Hepatocyte (in vitro differentiated cells): ENCODE results near the gene TRAPPC8. TPM values are rescaled to one million over a fixed set of nuclear protein-coding genes. Genes with fewer than 3 reads are reported as not detected.
"Not testable (repeated sequence)": the region's sequence is repeated elsewhere in the genome, so short reads cannot be mapped to it uniquely, and the experiment has no call there.

Experiments used
- DNase-seq: peaks from one replicate; pipeline ENCODE4 v3.0.0-alpha.2; 2016; ENCODE audit warnings: low spot score
- H2AFZ ChIP-seq: fragments of 200-600 bp; sonication (generic); 2 replicates; pipeline ENCODE4 v1.6.0; 2016; ENCODE audit warnings: antibody characterized with exemption, mild to moderate bottlenecking
- H3K27ac ChIP-seq: fragments of 200-600 bp; sonication (generic); 2 replicates; pipeline ENCODE4 v1.5.1; 2016; ENCODE audit warnings: mild to moderate bottlenecking
- H3K27me3 ChIP-seq: fragments of 200-600 bp; sonication (generic); 2 replicates; pipeline ENCODE4 v1.6.1; 2016
- H3K36me3 ChIP-seq: fragments of 200-600 bp; sonication (generic); replicated peaks from 2 replicates; pipeline ENCODE4 v1.5.1; 2016; ENCODE audit warnings: low read depth; ENCODE audit not compliant: insufficient read depth
- H3K4me1 ChIP-seq: fragments of 200-600 bp; sonication (generic); 2 replicates; pipeline ENCODE4 v1.5.1; 2016; ENCODE audit warnings: mild to moderate bottlenecking, moderate library complexity; ENCODE audit not compliant: insufficient read depth
- H3K4me2 ChIP-seq: fragments of 200-600 bp; sonication (generic); 2 replicates; pipeline ENCODE4 v1.6.0; 2016
- H3K4me3 ChIP-seq: fragments of 200-600 bp; sonication (generic); 2 replicates; pipeline ENCODE4 v1.5.1; 2016; ENCODE audit warnings: mild to moderate bottlenecking
- H3K79me2 ChIP-seq: fragments of 200-600 bp; sonication (generic); 2 replicates; pipeline ENCODE4 v1.6.0; 2017; ENCODE audit warnings: mild to moderate bottlenecking
- H3K9me2 ChIP-seq: fragments of 200-600 bp; sonication (generic); replicated peaks from 2 replicates; pipeline ENCODE4 v1.6.0; 2017; ENCODE audit warnings: mild to moderate bottlenecking; ENCODE audit not compliant: insufficient read depth
- H3K9me3 ChIP-seq: fragments of 200-600 bp; sonication (generic); 2 replicates; pipeline ENCODE4 v1.5.1; 2016; ENCODE audit warnings: low read depth, mild to moderate bottlenecking
- H4K20me1 ChIP-seq: fragments of 200-600 bp; sonication (generic); 2 replicates; pipeline ENCODE4 v1.6.0; 2016; ENCODE audit warnings: mild to moderate bottlenecking; ENCODE audit not compliant: insufficient read depth, poor library complexity, severe bottlenecking
- EZH2 ChIP-seq: fragments of 200-600 bp; sonication (generic); IDR thresholded peaks from 2 replicates; pipeline ENCODE4 v1.6.1; 2016; ENCODE audit warnings: antibody characterized with exemption, mild to moderate bottlenecking, borderline replicate concordance
- EZH2phosphoT487 ChIP-seq: fragments of 200-600 bp; sonication (generic); IDR thresholded peaks from one replicate; pipeline ENCODE4 v1.6.1; 2018; ENCODE audit warnings: antibody characterized with exemption, mild to moderate bottlenecking, low read depth, moderate library complexity; ENCODE audit not compliant: unreplicated experiment, severe bottlenecking
- WGBS: methylation state at CpG from one replicate; pipeline ENCODE4 v1.1.6; 2016; ENCODE audit warnings: low lambda C conversion rate; ENCODE audit errors: missing lambda C conversion rate; 5-methylcytosine and 5-hydroxymethylcytosine counted together
- polyA plus RNA-seq: library from polyadenylated mRNA; unstranded; fragments of >200 nt; fragmentation: Nextera tagmentation; extraction: Ambion mirVana; gene quantifications from 2 replicates; pipeline ENCODE4 v1.2.1, GENCODE V29; 2016
- total RNA-seq: library from RNA; depleted of rRNA; stranded (reverse); fragments of >200 nt; gene quantifications from 2 replicates; pipeline ENCODE4 v1.2.3, GENCODE V29; 2014
- TF ChIP-seq, protein P1 (sequence below): fragments of 200-600 bp; sonication (generic); IDR thresholded peaks from 2 replicates; pipeline ENCODE4 v1.5.1; 2016; ENCODE audit warnings: antibody characterized with exemption, mild to moderate bottlenecking; ENCODE audit not compliant: poor library complexity

TRAPPC8 gene
- total and polyA plus RNA-seq, 2 experiments from 2014 or later: 12.6 to 68.7 TPM

DNA sequence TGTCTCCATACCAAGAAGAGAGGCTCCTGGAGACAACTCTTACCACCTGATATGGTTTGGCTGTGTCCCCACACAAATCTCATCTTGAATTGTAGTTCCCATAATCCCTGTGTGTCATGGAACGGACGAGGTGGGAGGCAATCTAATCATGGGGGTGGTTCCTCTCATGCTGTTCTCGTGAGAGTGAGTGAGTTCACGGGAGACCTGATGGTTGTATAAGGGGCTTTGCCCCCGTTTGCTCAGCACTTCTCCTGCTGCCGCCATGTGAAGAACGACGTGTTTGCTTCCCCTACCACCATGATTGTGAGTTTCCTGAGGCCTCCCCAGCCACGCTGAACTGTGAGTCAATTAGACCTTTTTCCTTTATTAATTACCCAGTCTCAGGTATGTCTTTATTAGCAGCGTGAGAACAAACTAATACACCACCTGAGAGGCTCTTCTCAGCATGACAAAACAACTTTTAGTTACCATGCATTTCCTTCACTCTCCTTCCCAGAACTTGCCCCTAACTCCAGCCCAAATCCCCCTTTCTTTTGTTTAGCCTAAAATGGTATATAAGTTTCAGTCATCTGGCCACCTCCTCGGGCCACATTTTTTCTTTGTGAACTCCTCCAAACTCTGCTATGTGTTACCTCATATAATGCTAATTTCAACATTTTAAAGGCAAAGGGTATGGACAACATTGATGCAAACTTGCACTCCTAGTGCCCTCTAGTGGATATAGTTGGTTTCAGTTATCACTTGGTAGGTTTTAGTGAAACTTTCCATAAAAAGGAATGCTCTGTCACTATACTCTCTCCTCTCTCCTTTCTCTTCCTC is 123.6 kb downstream of the TRAPPC8 start:
- H3K4me2 ChIP-seq: no peak overlapping the region
- no peaks in the 10 kb centered on the region for H4K20me1 ChIP-seq
- peak; percentile 80 for DNase-seq
- H3K4me3 ChIP-seq: no peak overlapping the region
- 68% methylated on average over 11 of the region's 11 CpGs for WGBS
- no peaks in the 10 kb centered on the region for H3K79me2 ChIP-seq
- no peak overlapping the region for H3K27ac ChIP-seq
- no peaks in the 10 kb centered on the region for H3K9me3 ChIP-seq
- H3K9me2 ChIP-seq: no peaks in the 10 kb centered on the region
- H3K27me3 ChIP-seq: no peaks in the 10 kb centered on the region
- H2AFZ ChIP-seq: peak overlapping the region; percentile 10
- H3K36me3 ChIP-seq: no peaks in the 10 kb centered on the region
- TF ChIP-seq EZH2phosphoT487: no peak
- TF ChIP-seq, protein P1, sequence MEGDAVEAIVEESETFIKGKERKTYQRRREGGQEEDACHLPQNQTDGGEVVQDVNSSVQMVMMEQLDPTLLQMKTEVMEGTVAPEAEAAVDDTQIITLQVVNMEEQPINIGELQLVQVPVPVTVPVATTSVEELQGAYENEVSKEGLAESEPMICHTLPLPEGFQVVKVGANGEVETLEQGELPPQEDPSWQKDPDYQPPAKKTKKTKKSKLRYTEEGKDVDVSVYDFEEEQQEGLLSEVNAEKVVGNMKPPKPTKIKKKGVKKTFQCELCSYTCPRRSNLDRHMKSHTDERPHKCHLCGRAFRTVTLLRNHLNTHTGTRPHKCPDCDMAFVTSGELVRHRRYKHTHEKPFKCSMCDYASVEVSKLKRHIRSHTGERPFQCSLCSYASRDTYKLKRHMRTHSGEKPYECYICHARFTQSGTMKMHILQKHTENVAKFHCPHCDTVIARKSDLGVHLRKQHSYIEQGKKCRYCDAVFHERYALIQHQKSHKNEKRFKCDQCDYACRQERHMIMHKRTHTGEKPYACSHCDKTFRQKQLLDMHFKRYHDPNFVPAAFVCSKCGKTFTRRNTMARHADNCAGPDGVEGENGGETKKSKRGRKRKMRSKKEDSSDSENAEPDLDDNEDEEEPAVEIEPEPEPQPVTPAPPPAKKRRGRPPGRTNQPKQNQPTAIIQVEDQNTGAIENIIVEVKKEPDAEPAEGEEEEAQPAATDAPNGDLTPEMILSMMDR: peak; percentile 87
- H3K4me1 ChIP-seq: no peaks in the 10 kb centered on the region

DNA sequence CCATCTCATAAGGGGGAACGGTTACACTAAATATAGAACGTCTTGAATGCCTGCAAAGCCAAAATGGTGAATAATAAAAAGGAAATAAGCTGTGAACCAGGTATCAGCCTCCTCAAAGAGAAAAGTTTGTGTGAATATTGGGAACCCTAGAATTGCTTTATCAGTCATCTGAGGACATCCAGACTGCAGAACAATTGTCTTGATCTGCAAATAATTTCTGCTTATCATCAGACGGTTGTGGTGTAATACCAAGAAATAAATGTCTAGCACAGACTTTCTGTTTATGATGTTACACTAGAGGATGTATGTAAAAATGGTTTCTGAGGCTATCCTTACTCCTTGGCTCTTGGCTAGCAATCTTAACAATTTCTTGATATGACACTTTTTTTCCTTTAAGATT is 128.8 kb downstream of the TRAPPC8 start:
- Histone ChIP-seq H2AFZ (no peak overlapping the region), H3K4me3 (no peak overlapping the region), H3K27me3 (no peaks in the 10 kb centered on the region), H4K20me1 (no peaks in the 10 kb centered on the region), H3K9me2 (no peaks in the 10 kb centered on the region), H3K27ac (no peak overlapping the region), H3K79me2 (no peaks in the 10 kb centered on the region), H3K4me2 (no peak overlapping the region), H3K9me3 (no peaks in the 10 kb centered on the region), H3K4me1 (peaks cover 13% of the 10 kb centered on the region), H3K36me3 (no peaks in the 10 kb centered on the region)
- no peak for TF ChIP-seq EZH2phosphoT487
- WGBS: 70% methylated on average over 3 of the region's 3 CpGs
- DNase-seq: no peak

DNA sequence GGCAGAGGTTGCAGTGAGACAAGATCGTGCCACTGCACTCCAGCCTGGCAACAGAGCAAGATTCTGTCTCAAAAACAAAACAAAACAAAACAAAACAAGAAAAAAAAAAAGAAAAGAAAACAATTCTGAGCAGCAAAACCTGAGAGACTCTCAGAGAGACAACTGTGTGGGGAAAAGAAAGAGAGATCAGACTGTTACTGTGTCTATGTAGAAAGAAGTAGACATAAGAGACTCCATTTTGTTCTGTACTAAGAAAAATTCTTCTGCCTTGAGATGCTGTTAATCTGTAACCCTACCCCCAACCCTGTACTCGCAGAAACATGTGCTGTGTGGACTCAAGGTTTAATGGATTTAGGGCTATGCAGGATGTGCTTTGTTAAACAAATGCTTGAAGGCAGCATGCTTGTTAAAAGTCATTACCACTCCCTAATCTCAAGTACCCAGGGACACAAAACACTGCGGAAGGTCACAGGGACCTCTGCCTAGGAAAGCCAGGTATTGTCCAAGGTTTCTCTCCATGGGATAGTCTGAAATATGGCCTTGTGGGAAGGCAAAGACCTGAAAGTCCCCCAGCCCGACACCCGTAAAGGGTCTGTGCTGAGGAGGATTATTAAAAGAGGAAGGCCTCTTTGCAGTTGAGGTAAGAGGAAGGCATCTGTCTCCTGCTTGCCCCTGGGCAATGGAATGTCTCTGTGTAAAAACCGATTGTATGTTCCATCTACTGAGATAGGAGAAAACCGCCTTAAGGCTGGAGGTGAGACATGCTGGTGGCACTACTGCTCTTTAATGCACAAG is 132.4 kb downstream of the TRAPPC8 start:
- not testable (repeated sequence) for H4K20me1 ChIP-seq, H3K79me2 ChIP-seq, H3K27me3 ChIP-seq, H3K36me3 ChIP-seq, H3K4me3 ChIP-seq, H3K9me2 ChIP-seq, DNase-seq, H3K9me3 ChIP-seq, H3K4me2 ChIP-seq
- Histone ChIP-seq H3K4me1 (peaks cover 14% of the 10 kb centered on the region), H2AFZ (peak overlapping the region; percentile 1), H3K27ac (peak overlapping the region; percentile 70)
- 47% methylated on average over 7 of the region's 7 CpGs for WGBS

DNA sequence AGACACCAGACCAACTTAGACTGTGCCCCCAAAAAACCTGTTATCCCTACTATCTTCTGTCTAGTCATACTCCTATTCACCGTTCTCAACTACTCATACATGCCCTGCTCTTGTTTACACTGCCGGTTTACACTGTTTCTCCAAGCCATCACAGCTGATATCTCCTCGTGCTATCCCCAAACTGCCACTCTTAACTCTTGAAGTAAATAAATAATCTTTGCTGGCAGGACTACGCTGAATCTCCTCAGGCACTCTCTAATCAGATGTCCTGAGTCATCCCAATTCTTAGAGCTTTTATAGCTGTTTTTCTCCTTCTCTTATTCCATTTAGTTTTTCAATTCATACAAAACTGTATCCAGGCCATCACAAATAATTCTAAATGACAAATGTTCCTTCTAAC is 133.9 kb downstream of the TRAPPC8 start:
- H4K20me1 ChIP-seq, DNase-seq, H3K36me3 ChIP-seq, H3K9me3 ChIP-seq, H3K27ac ChIP-seq, H2AFZ ChIP-seq, H3K27me3 ChIP-seq, H3K79me2 ChIP-seq, H3K4me3 ChIP-seq, H3K4me2 ChIP-seq, H3K9me2 ChIP-seq: not testable (repeated sequence)
- whole genome bisulfite sequencing: 18% methylated on average over 4 of the region's 4 CpGs
- peaks cover 14% of the 10 kb centered on the region for H3K4me1 ChIP-seq

DNA sequence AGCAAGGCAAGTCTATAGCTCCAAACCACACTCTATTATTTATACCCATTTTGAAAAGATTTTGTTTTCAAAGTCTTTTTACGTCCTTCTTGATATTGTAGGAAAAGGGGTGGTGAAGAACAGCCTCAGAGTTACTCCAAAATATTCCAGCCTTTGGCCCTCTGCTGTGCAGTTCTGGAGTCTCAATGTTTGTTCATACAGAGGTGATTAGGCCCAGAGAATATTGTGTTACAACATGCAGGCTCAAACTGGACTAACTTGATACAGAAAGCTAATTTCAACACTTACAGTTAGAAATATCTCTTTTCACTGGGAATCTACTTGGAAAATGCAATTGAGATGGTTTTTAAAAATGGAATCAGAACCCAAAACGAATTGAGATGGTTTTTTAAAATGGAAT is 141.8 kb downstream of the TRAPPC8 start:
- Histone ChIP-seq H3K27me3 (no peaks in the 10 kb centered on the region), H3K27ac (no peak overlapping the region), H3K79me2 (no peaks in the 10 kb centered on the region), H3K9me2 (no peaks in the 10 kb centered on the region), H3K4me2 (no peak overlapping the region), H4K20me1 (no peaks in the 10 kb centered on the region), H3K9me3 (no peaks in the 10 kb centered on the region), H3K36me3 (no peaks in the 10 kb centered on the region), H2AFZ (no peak overlapping the region), H3K4me1 (no peaks in the 10 kb centered on the region), H3K4me3 (no peak overlapping the region)
- no peak for DNase-seq
- WGBS: 91% methylated on average over 2 of the region's 2 CpGs
- TF ChIP-seq, protein P1: no peak
- TF ChIP-seq EZH2 (no peak), EZH2phosphoT487 (no peak)

DNA sequence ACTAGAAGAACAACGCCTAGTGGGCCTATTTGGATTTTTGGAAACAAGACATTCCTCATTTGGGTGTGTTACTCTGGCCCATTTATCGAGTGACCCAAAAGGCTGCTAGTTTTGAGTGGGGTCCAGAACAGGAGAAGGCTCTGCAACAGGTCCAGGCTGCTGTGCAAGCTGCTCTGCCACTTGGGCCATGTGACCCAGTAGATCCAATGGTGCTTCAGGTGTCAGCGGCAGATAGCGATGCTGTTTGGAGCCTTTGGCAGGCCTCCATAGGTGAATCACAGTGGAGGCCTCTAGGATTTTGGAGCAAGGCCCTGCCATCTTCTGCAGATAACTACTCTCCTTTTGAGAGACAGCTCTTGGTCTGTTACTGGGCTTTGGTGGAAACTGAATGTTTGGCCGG is 143.7 kb downstream of the TRAPPC8 start:
- not testable (repeated sequence) for H3K9me2 ChIP-seq, H3K27ac ChIP-seq, H3K27me3 ChIP-seq, H3K4me3 ChIP-seq, H3K79me2 ChIP-seq, H3K4me2 ChIP-seq, H3K4me1 ChIP-seq, H3K9me3 ChIP-seq, DNase-seq, H4K20me1 ChIP-seq, H2AFZ ChIP-seq, H3K36me3 ChIP-seq
- 92% methylated on average over 5 of the region's 5 CpGs for WGBS
